Measurements from ENCODE around the gene UNK. TPM values are rescaled to one million over a fixed set of nuclear protein-coding genes. Genes with fewer than 3 reads are reported as not detected.
"Not testable (repeated sequence)": the region's sequence is repeated elsewhere in the genome, so short reads cannot be mapped to it uniquely, and the experiment has no call there.

The UNK gene
- total RNA-seq, 1 experiment from 2014 or later, result 49.0 TPM

- Histone ChIP-seq H4K20me1 (ENCODE audit: insufficient read depth, low read depth, low read length) (no peaks in the 10 kb centered on the region), H3K4me1 (ENCODE audit: low read length) (peaks cover 23% of the 10 kb centered on the region), H3K9ac (ENCODE audit: low read length) (no peak overlapping the region), H3K27me3 (ENCODE audit: low read length) (no peaks in the 10 kb centered on the region), H3K27ac (ENCODE audit: low read length) (no peak overlapping the region), H2AFZ (ENCODE audit: low read length) (no peak overlapping the region), H3K4me2 (ENCODE audit: low read depth, low read length, poor library complexity, severe bottlenecking) (no peak overlapping the region), H3K4me3 (ENCODE audit: low read length) (no peak overlapping the region), H3K9me2 (replicated peaks; ENCODE audit: insufficient read depth, low read length) (no peaks in the 10 kb centered on the region), H3K79me2 (ENCODE audit: low read length) (peaks cover 18% of the 10 kb centered on the region), H3K9me3 (ENCODE audit: low read length) (no peaks in the 10 kb centered on the region), H3K36me3 (ENCODE audit: insufficient read depth, low read length) (no peaks in the 10 kb centered on the region)
- no peak for DNase-seq
Observed at GRCh38 chr17:75853433-75853832, 68.8 kb downstream of the UNK start.

- no peaks in the 10 kb centered on the region for H3K9me2 ChIP-seq (replicated peaks; ENCODE audit: insufficient read depth, low read length)
- no peak overlapping the region for H3K27ac ChIP-seq (ENCODE audit: low read length)
- H3K9ac ChIP-seq (ENCODE audit: low read length), result peak overlapping the region; percentile 71
- H3K4me3 ChIP-seq (ENCODE audit: low read length), result peak overlapping the region; percentile 71
- no peaks in the 10 kb centered on the region for H3K9me3 ChIP-seq (ENCODE audit: low read length)
- H2AFZ ChIP-seq (ENCODE audit: low read length), result no peak overlapping the region
- H3K27me3 ChIP-seq (ENCODE audit: low read length), result no peaks in the 10 kb centered on the region
- peaks cover 29% of the 10 kb centered on the region for H3K4me1 ChIP-seq (ENCODE audit: low read length)
- peaks cover 18% of the 10 kb centered on the region for H3K79me2 ChIP-seq (ENCODE audit: low read length)
- no peak for DNase-seq
- peak overlapping the region; percentile 80 for H3K4me2 ChIP-seq (ENCODE audit: low read depth, low read length, poor library complexity, severe bottlenecking)
- no peaks in the 10 kb centered on the region for H4K20me1 ChIP-seq (ENCODE audit: insufficient read depth, low read depth, low read length)
- no peaks in the 10 kb centered on the region for H3K36me3 ChIP-seq (ENCODE audit: insufficient read depth, low read length)
Observed at GRCh38 chr17:75854101-75854748, 69.6 kb downstream of the UNK start.

- H3K9ac ChIP-seq (ENCODE audit: low read length), result peak overlapping the region; percentile 71
- H3K36me3 ChIP-seq (ENCODE audit: insufficient read depth, low read length), result no peaks in the 10 kb centered on the region
- H3K27me3 ChIP-seq (ENCODE audit: low read length), result no peaks in the 10 kb centered on the region
- no peak overlapping the region for H2AFZ ChIP-seq (ENCODE audit: low read length)
- no peaks in the 10 kb centered on the region for H4K20me1 ChIP-seq (ENCODE audit: insufficient read depth, low read depth, low read length)
- H3K4me1 ChIP-seq (ENCODE audit: low read length), result peaks cover 29% of the 10 kb centered on the region
- H3K4me3 ChIP-seq (ENCODE audit: low read length), result peak overlapping the region; percentile 71
- H3K4me2 ChIP-seq (ENCODE audit: low read depth, low read length, poor library complexity, severe bottlenecking), result peak overlapping the region; percentile 80
- no peak overlapping the region for H3K27ac ChIP-seq (ENCODE audit: low read length)
- H3K9me3 ChIP-seq (ENCODE audit: low read length), result no peaks in the 10 kb centered on the region
- H3K9me2 ChIP-seq (replicated peaks; ENCODE audit: insufficient read depth, low read length), result no peaks in the 10 kb centered on the region
- H3K79me2 ChIP-seq (ENCODE audit: low read length), result peaks cover 18% of the 10 kb centered on the region
- DNase-seq, result no peak
Observed at GRCh38 chr17:75854881-75855309, 70.3 kb downstream of the UNK start.

- peak; percentile 100 for DNase-seq
- peaks cover 18% of the 10 kb centered on the region for H3K79me2 ChIP-seq (ENCODE audit: low read length)
- peak within 1 kb of the TSS; percentile 95 for H3K4me2 ChIP-seq (ENCODE audit: low read depth, low read length, poor library complexity, severe bottlenecking)
- H3K27me3 ChIP-seq (ENCODE audit: low read length), result no peaks in the 10 kb centered on the region
- H3K27ac ChIP-seq (ENCODE audit: low read length), result peak within 1 kb of the TSS; percentile 76
- H3K9me2 ChIP-seq (replicated peaks; ENCODE audit: insufficient read depth, low read length), result no peaks in the 10 kb centered on the region
- no peaks in the 10 kb centered on the region for H3K9me3 ChIP-seq (ENCODE audit: low read length)
- peaks cover 29% of the 10 kb centered on the region for H3K4me1 ChIP-seq (ENCODE audit: low read length)
- peak within 1 kb of the TSS; percentile 94 for H3K4me3 ChIP-seq (ENCODE audit: low read length)
- H3K36me3 ChIP-seq (ENCODE audit: insufficient read depth, low read length), result no peaks in the 10 kb centered on the region
- H4K20me1 ChIP-seq (ENCODE audit: insufficient read depth, low read depth, low read length), result no peaks in the 10 kb centered on the region
- peak within 1 kb of the TSS; percentile 98 for H3K9ac ChIP-seq (ENCODE audit: low read length)
- H2AFZ ChIP-seq (ENCODE audit: low read length), result 0 out of 2 replicates have a peak within 1 kb of the TSS, but pooled peaks have one; percentile 52
Observed at GRCh38 chr17:75855310-75856061, 70.9 kb downstream of the UNK start, which contains the start of gene WBP2. Gene WBP2 (minus strand): TSS chr17:75855335. CDS start chr17:75855297, 38 bp downstream.

GRCh38 chr17:75856062-75856756, 71.6 kb downstream of the UNK start:
- Histone ChIP-seq H3K4me1 (ENCODE audit: low read length) (peaks cover 29% of the 10 kb centered on the region), H3K27ac (ENCODE audit: low read length) (peak overlapping the region; percentile 76), H3K27me3 (ENCODE audit: low read length) (no peaks in the 10 kb centered on the region), H3K4me3 (ENCODE audit: low read length) (peak overlapping the region; percentile 94), H4K20me1 (ENCODE audit: insufficient read depth, low read depth, low read length) (no peaks in the 10 kb centered on the region), H2AFZ (ENCODE audit: low read length) (no peak overlapping the region), H3K36me3 (ENCODE audit: insufficient read depth, low read length) (no peaks in the 10 kb centered on the region), H3K9me3 (ENCODE audit: low read length) (no peaks in the 10 kb centered on the region), H3K9ac (ENCODE audit: low read length) (peak overlapping the region; percentile 98), H3K9me2 (replicated peaks; ENCODE audit: insufficient read depth, low read length) (no peaks in the 10 kb centered on the region), H3K4me2 (ENCODE audit: low read depth, low read length, poor library complexity, severe bottlenecking) (peak overlapping the region; percentile 95), H3K79me2 (ENCODE audit: low read length) (peaks cover 18% of the 10 kb centered on the region)
- peak; percentile 82 for DNase-seq

- H4K20me1 ChIP-seq (ENCODE audit: insufficient read depth, low read depth, low read length); H3K36me3 ChIP-seq (ENCODE audit: insufficient read depth, low read length); H3K4me3 ChIP-seq (ENCODE audit: low read length); H3K27me3 ChIP-seq (ENCODE audit: low read length); H3K9ac ChIP-seq (ENCODE audit: low read length); H3K9me3 ChIP-seq (ENCODE audit: low read length); H2AFZ ChIP-seq (ENCODE audit: low read length); H3K4me2 ChIP-seq (ENCODE audit: low read depth, low read length, poor library complexity, severe bottlenecking); H3K9me2 ChIP-seq (replicated peaks; ENCODE audit: insufficient read depth, low read length); DNase-seq: not testable (repeated sequence)
- H3K79me2 ChIP-seq (ENCODE audit: low read length), result peaks cover 11% of the 10 kb centered on the region
- peaks cover 29% of the 10 kb centered on the region for H3K4me1 ChIP-seq (ENCODE audit: low read length)
- peak overlapping the region; percentile 71; the same call in 1 of the 2 replicates for H3K27ac ChIP-seq (ENCODE audit: low read length)
Observed at GRCh38 chr17:75859358-75859757, 74.8 kb downstream of the UNK start.

- H3K4me2 ChIP-seq (ENCODE audit: low read depth, low read length, poor library complexity, severe bottlenecking), result no peak overlapping the region
- no peak overlapping the region for H3K4me3 ChIP-seq (ENCODE audit: low read length)
- H4K20me1 ChIP-seq (ENCODE audit: insufficient read depth, low read depth, low read length), result no peaks in the 10 kb centered on the region
- no peak for DNase-seq
- H3K36me3 ChIP-seq (ENCODE audit: insufficient read depth, low read length), result no peaks in the 10 kb centered on the region
- H3K27ac ChIP-seq (ENCODE audit: low read length), result no peak overlapping the region
- peaks cover 24% of the 10 kb centered on the region for H3K4me1 ChIP-seq (ENCODE audit: low read length)
- H2AFZ ChIP-seq (ENCODE audit: low read length), result no peak overlapping the region
- H3K27me3 ChIP-seq (ENCODE audit: low read length), result no peaks in the 10 kb centered on the region
- H3K9ac ChIP-seq (ENCODE audit: low read length), result no peak overlapping the region
- no peaks in the 10 kb centered on the region for H3K79me2 ChIP-seq (ENCODE audit: low read length)
- no peaks in the 10 kb centered on the region for H3K9me2 ChIP-seq (replicated peaks; ENCODE audit: insufficient read depth, low read length)
- H3K9me3 ChIP-seq (ENCODE audit: low read length), result no peaks in the 10 kb centered on the region
Observed at GRCh38 chr17:75861927-75862317, 77.3 kb downstream of the UNK start.

GRCh38 chr17:75864448-75864871, 79.9 kb downstream of the UNK start:
- Histone ChIP-seq H3K9me2 (replicated peaks; ENCODE audit: insufficient read depth, low read length) (no peaks in the 10 kb centered on the region), H3K9ac (ENCODE audit: low read length) (peak overlapping the region; percentile 22; the same call in 1 of the 2 replicates), H3K4me3 (ENCODE audit: low read length) (no peak overlapping the region), H3K27ac (ENCODE audit: low read length) (no peak overlapping the region), H3K27me3 (ENCODE audit: low read length) (no peaks in the 10 kb centered on the region), H2AFZ (ENCODE audit: low read length) (0 out of 2 replicates have a peak overlapping the region, but pooled peaks have one; percentile 71), H3K4me1 (ENCODE audit: low read length) (peaks cover 9% of the 10 kb centered on the region), H3K79me2 (ENCODE audit: low read length) (no peaks in the 10 kb centered on the region), H3K9me3 (ENCODE audit: low read length) (no peaks in the 10 kb centered on the region), H3K4me2 (ENCODE audit: low read depth, low read length, poor library complexity, severe bottlenecking) (peak overlapping the region; percentile 21), H4K20me1 (ENCODE audit: insufficient read depth, low read depth, low read length) (no peaks in the 10 kb centered on the region), H3K36me3 (ENCODE audit: insufficient read depth, low read length) (no peaks in the 10 kb centered on the region)
- DNase-seq, result peak; percentile 70
